Mesendoderm (in vitro differentiated cells): ENCODE results near the gene RYR3.

Source experiments
- DNase-seq: peaks from one replicate; pipeline ENCODE4 v3.0.0; 2013
- H2AK5ac ChIP-seq: 2 replicates; pipeline ENCODE4 v1.6.1; 2013; ENCODE audit warnings: low read length, inconsistent platforms
- H2BK120ac ChIP-seq: 2 replicates; pipeline ENCODE4 v1.6.1; 2013; ENCODE audit warnings: low read depth, mild to moderate bottlenecking, low read length, moderate library complexity, mixed read lengths
- H2BK15ac ChIP-seq: replicated peaks from 2 replicates; pipeline ENCODE4 v1.6.1; 2013; ENCODE audit warnings: low read depth, mild to moderate bottlenecking, moderate library complexity
- H2BK5ac ChIP-seq: 2 replicates; pipeline ENCODE4 v1.6.1; 2013; ENCODE audit warnings: low read length, inconsistent platforms
- H3K18ac ChIP-seq: 2 replicates; pipeline ENCODE4 v1.6.1; 2013; ENCODE audit warnings: mild to moderate bottlenecking, low read length, mixed read lengths
- H3K23ac ChIP-seq: one replicate; pipeline ENCODE4 v1.6.1; 2013; ENCODE audit warnings: low read length
- H3K27ac ChIP-seq: 2 replicates; pipeline ENCODE4 v1.5.1; 2013; ENCODE audit warnings: low read depth, mild to moderate bottlenecking, inconsistent platforms, low read length, moderate library complexity
- H3K27me3 ChIP-seq: 2 replicates; pipeline ENCODE4 v1.6.1; 2013; ENCODE audit warnings: low read length, control low read depth, mild to moderate bottlenecking, inconsistent platforms; ENCODE audit not compliant: insufficient read depth, poor library complexity
- H3K36me3 ChIP-seq: 2 replicates; pipeline ENCODE4 v1.6.1; 2013; ENCODE audit warnings: low read length, inconsistent platforms; ENCODE audit not compliant: control insufficient read depth, insufficient read depth
- H3K4ac ChIP-seq: one replicate; pipeline ENCODE4 v1.6.1; 2013; ENCODE audit warnings: low read depth, mild to moderate bottlenecking, low read length, moderate library complexity
- H3K4me1 ChIP-seq: 2 replicates; pipeline ENCODE4 v1.6.1; 2013; ENCODE audit warnings: low read depth, low read length, inconsistent platforms; ENCODE audit not compliant: control insufficient read depth
- H3K4me2 ChIP-seq: 2 replicates; pipeline ENCODE4 v1.6.1; 2013; ENCODE audit warnings: low read length
- H3K4me3 ChIP-seq: 2 replicates; pipeline ENCODE4 v1.5.1; 2013; ENCODE audit warnings: mild to moderate bottlenecking, low read length
- H3K56ac ChIP-seq: one replicate; pipeline ENCODE4 v1.6.1; 2013; ENCODE audit warnings: low read length
- H3K79me1 ChIP-seq: 2 replicates; pipeline ENCODE4 v1.6.1; 2013; ENCODE audit warnings: low read length, inconsistent platforms
- H3K79me2 ChIP-seq: 2 replicates; pipeline ENCODE4 v1.6.1; 2013; ENCODE audit warnings: mild to moderate bottlenecking, low read length; ENCODE audit not compliant: control insufficient read depth, insufficient read depth
- H3K9ac ChIP-seq: 2 replicates; pipeline ENCODE4 v1.6.1; 2013; ENCODE audit warnings: low read length, inconsistent platforms
- H4K5ac ChIP-seq: one replicate; pipeline ENCODE4 v1.6.1; 2013; ENCODE audit warnings: low read length
- H4K8ac ChIP-seq: one replicate; pipeline ENCODE4 v1.6.1; 2013; ENCODE audit warnings: low read depth, mild to moderate bottlenecking, control low read depth, low read length, moderate library complexity
- WGBS: extraction: QIAGEN DNeasy Blood & Tissue Kit; methylation state at CpG from one replicate; pipeline ENCODE4 v1.1.7; 2013; ENCODE audit warnings: low lambda C conversion rate, missing lambda C conversion rate; ENCODE audit not compliant: insufficient coverage; ENCODE audit errors: extremely low coverage; 5-methylcytosine and 5-hydroxymethylcytosine counted together

RYR3 gene

DNA sequence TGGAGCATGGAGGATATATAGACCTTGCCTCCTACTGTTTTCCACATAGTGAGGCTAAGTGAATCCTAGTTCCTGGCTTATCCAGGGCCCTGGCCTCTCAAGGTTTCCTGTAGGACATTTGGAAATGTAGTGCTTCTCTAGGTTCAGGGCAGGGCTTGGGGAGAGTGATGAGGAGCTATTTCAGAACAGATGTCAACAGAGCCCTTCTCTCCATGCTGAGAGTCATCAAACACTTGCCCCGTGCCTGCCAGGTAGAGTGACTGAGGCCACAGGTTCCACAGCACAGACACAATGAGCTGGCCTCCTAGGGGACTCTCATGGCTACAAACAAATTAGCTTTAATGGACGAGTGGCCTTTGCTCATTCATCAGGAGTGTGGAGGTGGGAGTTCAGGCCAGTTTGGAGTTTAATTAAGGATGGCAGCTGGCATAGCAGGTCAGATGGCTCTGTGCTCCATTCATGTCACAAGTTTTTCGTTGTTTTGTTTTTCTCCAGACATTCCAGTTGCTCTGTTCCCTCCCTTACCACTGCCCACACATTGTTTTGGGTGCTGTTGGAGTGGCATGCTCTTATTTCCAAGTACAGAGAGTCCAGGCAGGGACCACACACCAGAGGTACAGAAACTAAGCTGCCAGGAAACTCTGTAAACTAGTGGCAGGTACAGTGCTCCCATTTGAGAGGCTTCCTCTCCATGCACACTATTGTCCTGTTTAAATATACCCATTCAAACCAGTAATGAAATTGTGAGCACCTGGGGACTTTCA lies 189.8 kb downstream of the RYR3 start:
- H2BK5ac ChIP-seq, result no peak overlapping the region
- no peaks in the 10 kb centered on the region for H3K4me1 ChIP-seq
- H3K23ac ChIP-seq, result no peak overlapping the region
- H2AK5ac ChIP-seq, result no peak overlapping the region
- no peak overlapping the region for H3K27ac ChIP-seq
- no peak for DNase-seq
- no peak overlapping the region for H2BK15ac ChIP-seq
- H3K36me3 ChIP-seq, result no peaks in the 10 kb centered on the region
- H3K18ac ChIP-seq, result no peak overlapping the region
- no peaks in the 10 kb centered on the region for H3K79me2 ChIP-seq
- H3K9ac ChIP-seq, result no peak overlapping the region
- H4K5ac ChIP-seq, result no peak overlapping the region
- H3K4ac ChIP-seq, result no peak overlapping the region
- no peak overlapping the region for H3K56ac ChIP-seq
- no peak overlapping the region for H4K8ac ChIP-seq
- WGBS, result no CpG with 5 or more reads among the region's 3 CpGs
- no peak overlapping the region for H2BK120ac ChIP-seq
- no peaks in the 10 kb centered on the region for H3K27me3 ChIP-seq
- H3K79me1 ChIP-seq, result no peaks in the 10 kb centered on the region
- no peak overlapping the region for H3K4me2 ChIP-seq
- no peak overlapping the region for H3K4me3 ChIP-seq

DNA sequence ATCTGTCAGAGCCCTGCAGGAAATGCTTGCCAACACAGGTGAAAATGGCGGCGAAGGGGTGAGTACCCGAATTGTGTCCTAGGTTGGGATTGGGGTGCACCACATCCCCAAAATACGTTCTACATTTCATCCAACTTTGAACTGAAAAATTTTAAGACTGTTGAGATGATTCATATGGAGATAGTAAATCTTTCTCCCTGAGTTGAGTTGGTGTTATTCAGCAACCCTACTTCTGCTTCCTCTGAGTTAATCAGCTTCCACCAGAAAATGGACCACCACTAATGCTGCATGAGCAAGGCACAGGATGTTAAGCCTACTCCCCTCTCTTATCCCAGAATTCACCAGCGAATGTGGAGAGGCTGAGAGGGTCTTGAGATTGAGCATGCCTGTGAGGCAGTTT lies 192.9 kb downstream of the RYR3 start:
- no peaks in the 10 kb centered on the region for H3K79me1 ChIP-seq
- H3K27me3 ChIP-seq, result no peaks in the 10 kb centered on the region
- no peak overlapping the region for H3K4ac ChIP-seq
- H3K4me2 ChIP-seq, result no peak overlapping the region
- H4K8ac ChIP-seq, result no peak overlapping the region
- WGBS, result no CpG with 5 or more reads among the region's 5 CpGs
- H2AK5ac ChIP-seq, result no peak overlapping the region
- H3K23ac ChIP-seq, result no peak overlapping the region
- H3K36me3 ChIP-seq, result no peaks in the 10 kb centered on the region
- no peak overlapping the region for H2BK120ac ChIP-seq
- no peak for DNase-seq
- no peak overlapping the region for H3K9ac ChIP-seq
- no peak overlapping the region for H3K4me3 ChIP-seq
- H3K4me1 ChIP-seq, result no peaks in the 10 kb centered on the region
- H3K27ac ChIP-seq, result no peak overlapping the region
- no peak overlapping the region for H2BK15ac ChIP-seq
- H3K56ac ChIP-seq, result no peak overlapping the region
- no peak overlapping the region for H3K18ac ChIP-seq
- no peak overlapping the region for H4K5ac ChIP-seq
- H2BK5ac ChIP-seq, result no peak overlapping the region
- no peaks in the 10 kb centered on the region for H3K79me2 ChIP-seq

DNA sequence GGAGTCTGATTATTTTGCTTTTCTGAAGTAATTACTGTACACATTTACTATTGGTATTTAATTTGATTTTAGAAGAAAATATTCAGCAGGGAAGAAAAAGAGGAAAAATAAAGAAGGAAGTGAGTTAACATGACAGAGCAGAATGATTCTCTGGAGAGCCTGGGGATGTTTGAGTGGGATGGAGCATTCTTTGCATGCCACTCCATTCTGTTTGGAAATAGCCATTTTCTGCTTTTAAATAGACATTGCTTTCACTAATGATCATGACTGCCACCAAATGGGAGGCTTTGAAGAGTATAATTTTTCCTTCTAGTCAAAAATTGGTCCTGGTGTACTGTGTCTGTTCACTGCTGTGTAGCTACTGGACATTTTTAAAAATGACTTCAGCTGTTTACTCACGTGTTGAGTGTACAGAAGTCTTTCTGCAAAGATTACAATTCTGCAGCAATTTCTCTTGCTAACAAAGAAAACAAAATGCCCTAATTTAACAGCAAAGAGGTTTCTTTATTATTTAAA lies 196.1 kb downstream of the RYR3 start:
- H3K4me1 ChIP-seq, result no peaks in the 10 kb centered on the region
- H3K36me3 ChIP-seq, result no peaks in the 10 kb centered on the region
- no peaks in the 10 kb centered on the region for H3K79me2 ChIP-seq
- no peak overlapping the region for H2AK5ac ChIP-seq
- H3K79me1 ChIP-seq, result no peaks in the 10 kb centered on the region
- no peak overlapping the region for H4K5ac ChIP-seq
- H3K9ac ChIP-seq, result no peak overlapping the region
- peak; percentile 67 for DNase-seq
- H3K4ac ChIP-seq, result no peak overlapping the region
- no peaks in the 10 kb centered on the region for H3K27me3 ChIP-seq
- no peak overlapping the region for H3K27ac ChIP-seq
- no peak overlapping the region for H3K18ac ChIP-seq
- H3K4me3 ChIP-seq, result no peak overlapping the region
- no peak overlapping the region for H2BK5ac ChIP-seq
- no peak overlapping the region for H4K8ac ChIP-seq
- H2BK120ac ChIP-seq, result no peak overlapping the region
- no CpG with 5 or more reads among the region's 1 CpG for WGBS
- H3K4me2 ChIP-seq, result no peak overlapping the region
- H3K56ac ChIP-seq, result no peak overlapping the region
- no peak overlapping the region for H2BK15ac ChIP-seq
- no peak overlapping the region for H3K23ac ChIP-seq

DNA sequence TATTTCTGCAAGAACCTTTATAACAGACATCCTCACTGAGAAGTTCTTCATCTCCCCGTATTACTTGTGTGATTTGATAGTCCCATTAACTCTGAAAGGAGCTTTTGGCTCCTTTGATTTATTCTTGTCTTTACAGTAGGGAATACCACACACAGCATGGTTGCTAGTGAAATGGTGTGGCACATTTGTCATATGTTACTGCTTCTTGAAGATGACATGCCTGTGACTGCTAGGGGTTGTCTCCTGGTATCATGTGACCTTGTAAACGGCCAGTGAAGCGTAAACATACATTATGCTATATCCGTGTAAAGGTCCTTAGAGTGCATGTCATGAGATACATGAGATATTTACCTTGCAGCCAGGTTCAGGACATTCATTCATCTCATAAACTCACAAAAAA lies 197.9 kb downstream of the RYR3 start:
- Histone ChIP-seq H3K4me1 (no peaks in the 10 kb centered on the region), H3K9ac (no peak overlapping the region), H3K23ac (no peak overlapping the region), H2BK5ac (no peak overlapping the region), H4K8ac (no peak overlapping the region), H3K27me3 (no peaks in the 10 kb centered on the region), H3K56ac (no peak overlapping the region), H3K4ac (no peak overlapping the region), H2AK5ac (no peak overlapping the region), H4K5ac (no peak overlapping the region), H3K18ac (no peak overlapping the region), H3K36me3 (no peaks in the 10 kb centered on the region), H2BK15ac (peak overlapping the region; percentile 19), H2BK120ac (no peak overlapping the region), H3K27ac (no peak overlapping the region), H3K4me3 (no peak overlapping the region), H3K79me2 (no peaks in the 10 kb centered on the region), H3K79me1 (no peaks in the 10 kb centered on the region), H3K4me2 (no peak overlapping the region)
- WGBS, result no CpG with 5 or more reads among the region's 4 CpGs
- DNase-seq, result no peak

DNA sequence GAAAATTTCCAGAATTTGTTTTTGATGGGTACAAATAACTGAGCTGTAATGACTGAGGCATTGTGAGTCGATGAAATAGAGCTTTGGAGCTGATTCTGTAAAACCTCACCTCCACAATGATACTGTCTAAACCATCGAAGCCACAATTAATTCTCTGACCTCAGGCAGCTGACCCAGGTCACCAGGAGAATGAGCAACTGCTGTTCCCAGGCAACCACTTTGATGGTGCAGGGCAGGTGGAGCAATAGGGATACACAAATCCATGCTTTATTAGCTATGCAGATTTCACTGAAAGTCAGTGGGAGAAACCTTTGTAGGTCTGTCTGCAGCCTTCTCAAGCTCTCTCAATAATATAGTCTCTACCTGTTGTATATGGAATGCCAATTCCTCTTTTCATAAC lies 204.4 kb downstream of the RYR3 start:
- Histone ChIP-seq H3K36me3 (no peaks in the 10 kb centered on the region), H3K4ac (no peak overlapping the region), H3K56ac (no peak overlapping the region), H3K9ac (no peak overlapping the region), H3K79me1 (no peaks in the 10 kb centered on the region), H3K27ac (no peak overlapping the region), H3K27me3 (no peaks in the 10 kb centered on the region), H4K8ac (no peak overlapping the region), H3K18ac (no peak overlapping the region), H2AK5ac (no peak overlapping the region), H3K4me3 (no peak overlapping the region), H3K4me1 (no peaks in the 10 kb centered on the region), H3K79me2 (no peaks in the 10 kb centered on the region), H2BK5ac (no peak overlapping the region), H4K5ac (no peak overlapping the region), H2BK15ac (no peak overlapping the region), H2BK120ac (no peak overlapping the region), H3K4me2 (no peak overlapping the region), H3K23ac (no peak overlapping the region)
- WGBS, result no CpG with 5 or more reads among the region's 2 CpGs
- no peak for DNase-seq

DNA sequence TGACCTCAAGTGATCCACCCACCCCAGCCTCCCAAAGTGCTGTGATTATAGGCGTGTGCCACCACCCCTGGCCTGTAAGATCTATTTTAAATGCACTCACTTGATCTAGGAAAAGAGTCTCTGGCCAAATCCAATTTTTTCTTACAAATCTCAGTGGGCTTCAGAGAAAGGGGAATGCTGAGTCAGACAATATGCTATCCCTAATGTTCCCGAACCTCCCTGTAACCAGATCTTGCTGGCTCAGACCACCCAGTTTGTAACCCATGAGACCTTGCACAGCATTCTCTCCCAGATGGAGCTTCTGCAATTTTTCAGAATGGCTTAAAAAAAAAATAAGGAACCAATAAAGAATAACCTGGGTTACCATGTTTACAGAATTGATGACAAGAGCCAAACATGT lies 205.8 kb downstream of the RYR3 start:
- H3K27ac ChIP-seq, result no peak overlapping the region
- no peaks in the 10 kb centered on the region for H3K79me1 ChIP-seq
- WGBS, result no CpG with 5 or more reads among the region's 2 CpGs

More for the DNA sequence above, 205.8 kb downstream of the RYR3 start:
- no peak overlapping the region for H2AK5ac ChIP-seq
- H3K79me2 ChIP-seq, result no peaks in the 10 kb centered on the region
- no peak overlapping the region for H3K9ac ChIP-seq
- H3K36me3 ChIP-seq, result no peaks in the 10 kb centered on the region
- H3K4ac ChIP-seq, result no peak overlapping the region
- no peak overlapping the region for H4K5ac ChIP-seq
- H3K4me3 ChIP-seq, result no peak overlapping the region
- no peak overlapping the region for H2BK120ac ChIP-seq
- no peak for DNase-seq
- H3K18ac ChIP-seq, result no peak overlapping the region
- no peak overlapping the region for H2BK5ac ChIP-seq
- H2BK15ac ChIP-seq, result no peak overlapping the region
- H3K4me2 ChIP-seq, result no peak overlapping the region
- H3K23ac ChIP-seq, result no peak overlapping the region
- no peak overlapping the region for H4K8ac ChIP-seq
- no peaks in the 10 kb centered on the region for H3K4me1 ChIP-seq
- H3K27me3 ChIP-seq, result no peaks in the 10 kb centered on the region
- no peak overlapping the region for H3K56ac ChIP-seq
